Esophagus muscularis mucosa (tissue), 4 donors: Measurements from ENCODE around the gene IRS2. TPM values are rescaled to one million over a fixed set of nuclear protein-coding genes. Genes with fewer than 3 reads are reported as not detected.

Experiments
- DNase-seq: peaks from one replicate; pipeline ENCODE4 v3.0.0-alpha.2; 2017; ENCODE audit errors: extremely low spot score
- H3K27ac ChIP-seq, 4 donors: fragments of 200-600 bp; sonication (generic); replicated peaks in 1 of 4; 1 replicate in 3 of 4; 2 replicates in 1 of 4; pipeline ENCODE4 v1.5.1; 2016 to 2019; ENCODE audit warnings: mild to moderate bottlenecking in 1 of 4
- H3K27me3 ChIP-seq, 4 donors: fragments of 200-600 bp; sonication (generic); one replicate each; pipeline versions ENCODE4 v1.5.1 to v1.6.0; 2016 to 2019
- H3K36me3 ChIP-seq, 4 donors: fragments of 200-600 bp; sonication (generic); one replicate each; pipeline ENCODE4 v1.5.1; 2016 to 2019
- H3K4me1 ChIP-seq, 4 donors: fragments of 200-600 bp; sonication (generic); one replicate each; pipeline ENCODE4 v1.5.1; 2016 to 2019
- H3K4me3 ChIP-seq, 4 donors: fragments of 200-600 bp; sonication (generic); 1 replicate in 2 of 4; 2 replicates in 2 of 4; pipeline ENCODE4 v1.5.1; 2016 to 2019; ENCODE audit warnings: mild to moderate bottlenecking in 4 of 4, moderate library complexity in 1 of 4
- H3K9me3 ChIP-seq, 4 donors: fragments of 200-600 bp; sonication (generic); 1 replicate in 3 of 4; 2 replicates in 1 of 4; pipeline ENCODE4 v1.5.1; 2016 to 2019
- EP300 ChIP-seq: sonication (generic); formaldehyde crosslinking; IDR thresholded peaks from one replicate; pipeline ENCODE4 v1.6.1; 2017; ENCODE audit warnings: antibody characterized with exemption
- POLR2A ChIP-seq: fragments of 450-650 bp; IDR thresholded peaks from one replicate; pipeline ENCODE4 v1.6.1; 2017; ENCODE audit warnings: antibody characterized with exemption, moderate library complexity, mild to moderate bottlenecking, low read depth
- POLR2AphosphoS5 ChIP-seq, 2 donors: sonication (generic); formaldehyde crosslinking; IDR thresholded peaks; one replicate each; pipeline ENCODE4 v1.6.1; 2017; ENCODE audit warnings: antibody characterized with exemption in 2 of 2
- WGBS: methylation state at CpG from one replicate; pipeline ENCODE4 v1.1.5; 2018; 5-methylcytosine and 5-hydroxymethylcytosine counted together
- intact Hi-C: fragments of 100-400 bp; cut with DNase I; formaldehyde crosslinking; loops from one replicate; pipeline ENCODE4 v1.15.1; 2023
- total RNA-seq, 4 donors: library from RNA; depleted of rRNA; stranded (reverse); fragments of >200 nt; gene quantifications; one replicate each; pipeline versions ENCODE4 v1.1.0 to v1.2.1, GENCODE V29; 2016
- TF ChIP-seq, protein P1 (sequence below), 3 experiments: fragments of 200-600 bp in 2 of 3; fragments of 450-650 bp in 1 of 3; sonication (generic) in 2 of 3; IDR thresholded peaks; one replicate each; pipeline ENCODE4 v1.5.1; 2017 to 2019; ENCODE audit warnings: antibody characterized with exemption in 3 of 3, mild to moderate bottlenecking in 2 of 3, moderate library complexity in 1 of 3

Gene IRS2
- total RNA-seq, 4 donors from 2014 or later: 46.4 to 95.3 (median 63.7) TPM

DNA sequence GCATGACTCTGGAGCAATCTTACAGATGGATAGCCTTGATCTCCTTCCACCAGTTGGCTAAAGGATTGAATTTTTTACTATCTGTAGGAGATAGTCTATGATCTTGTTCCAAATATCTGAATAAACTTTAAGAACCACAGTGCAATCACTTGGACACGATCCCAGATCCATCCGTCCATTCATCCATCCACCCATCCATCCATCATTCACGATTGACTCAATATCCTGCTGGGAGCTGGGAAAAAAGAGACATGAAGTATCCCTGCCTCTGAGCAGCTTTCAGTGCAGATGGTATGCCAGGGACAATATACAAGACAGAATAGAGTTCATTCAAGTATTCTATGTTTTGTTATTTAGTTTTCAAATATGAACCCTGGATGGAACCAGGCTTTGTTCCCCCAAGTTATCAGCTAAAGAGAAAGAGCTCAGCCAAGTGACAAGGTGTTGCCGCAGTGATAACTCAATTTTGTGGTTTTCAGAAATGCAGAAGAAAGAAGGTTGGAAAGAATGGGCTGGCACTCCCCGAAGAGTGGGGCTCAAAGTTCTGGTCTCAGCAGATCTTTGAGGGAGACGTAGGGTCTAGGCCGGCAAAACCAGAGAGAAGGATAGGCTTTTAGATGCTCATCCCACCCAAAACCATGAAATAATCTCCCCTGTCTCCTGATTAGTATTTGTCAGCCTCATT, 66.3 kb downstream of the IRS2 start:
- Histone ChIP-seq H3K9me3 (no peaks in the 10 kb centered on the region), H3K4me3 (no peak overlapping the region), H3K27ac (no peak overlapping the region), H3K4me1 (no peaks in the 10 kb centered on the region), H3K27me3 (no peaks in the 10 kb centered on the region), H3K36me3 (no peaks in the 10 kb centered on the region)
- 77% methylated on average over 7 of the region's 7 CpGs for WGBS
- DNase-seq: no peak
- intact Hi-C loops: no loop called here
- TF ChIP-seq POLR2A: no peak
- TF ChIP-seq, protein P1, sequence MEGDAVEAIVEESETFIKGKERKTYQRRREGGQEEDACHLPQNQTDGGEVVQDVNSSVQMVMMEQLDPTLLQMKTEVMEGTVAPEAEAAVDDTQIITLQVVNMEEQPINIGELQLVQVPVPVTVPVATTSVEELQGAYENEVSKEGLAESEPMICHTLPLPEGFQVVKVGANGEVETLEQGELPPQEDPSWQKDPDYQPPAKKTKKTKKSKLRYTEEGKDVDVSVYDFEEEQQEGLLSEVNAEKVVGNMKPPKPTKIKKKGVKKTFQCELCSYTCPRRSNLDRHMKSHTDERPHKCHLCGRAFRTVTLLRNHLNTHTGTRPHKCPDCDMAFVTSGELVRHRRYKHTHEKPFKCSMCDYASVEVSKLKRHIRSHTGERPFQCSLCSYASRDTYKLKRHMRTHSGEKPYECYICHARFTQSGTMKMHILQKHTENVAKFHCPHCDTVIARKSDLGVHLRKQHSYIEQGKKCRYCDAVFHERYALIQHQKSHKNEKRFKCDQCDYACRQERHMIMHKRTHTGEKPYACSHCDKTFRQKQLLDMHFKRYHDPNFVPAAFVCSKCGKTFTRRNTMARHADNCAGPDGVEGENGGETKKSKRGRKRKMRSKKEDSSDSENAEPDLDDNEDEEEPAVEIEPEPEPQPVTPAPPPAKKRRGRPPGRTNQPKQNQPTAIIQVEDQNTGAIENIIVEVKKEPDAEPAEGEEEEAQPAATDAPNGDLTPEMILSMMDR (IDR thresholded peaks at IDR 0.05): no peak
- TF ChIP-seq POLR2AphosphoS5 (IDR thresholded peaks at IDR 0.05): no peak
- no peak for TF ChIP-seq EP300

DNA sequence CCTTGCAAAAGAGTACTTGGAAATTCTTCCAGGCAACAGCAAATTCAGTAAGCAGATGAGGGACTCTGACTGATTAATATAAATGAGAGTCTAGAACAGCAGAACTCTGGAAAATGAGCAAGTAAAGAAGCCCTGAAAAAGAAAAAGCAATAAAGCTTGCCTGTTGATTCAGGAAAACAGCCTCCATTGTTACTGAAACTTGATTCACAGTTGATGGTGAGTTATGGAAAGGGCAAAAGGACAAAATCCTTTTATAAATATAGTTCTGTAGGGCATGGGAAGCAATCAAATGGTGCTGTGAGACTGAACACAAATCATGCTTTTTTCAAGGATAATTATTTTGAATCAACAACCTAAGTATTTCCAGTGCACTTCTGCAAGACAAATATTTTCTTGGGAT, 67.7 kb downstream of the IRS2 start:
- DNase-seq: no peak
- Histone ChIP-seq H3K36me3 (no peaks in the 10 kb centered on the region), H3K27me3 (no peaks in the 10 kb centered on the region), H3K4me1 (no peaks in the 10 kb centered on the region), H3K4me3 (no peak overlapping the region), H3K27ac (no peak overlapping the region), H3K9me3 (no peaks in the 10 kb centered on the region)
- intact Hi-C loops: no loop called here
- no peak for TF ChIP-seq POLR2AphosphoS5 (IDR thresholded peaks at IDR 0.05)
- TF ChIP-seq POLR2A: no peak
- TF ChIP-seq, protein P1 (IDR thresholded peaks at IDR 0.05): no peak
- no peak for TF ChIP-seq EP300

DNA sequence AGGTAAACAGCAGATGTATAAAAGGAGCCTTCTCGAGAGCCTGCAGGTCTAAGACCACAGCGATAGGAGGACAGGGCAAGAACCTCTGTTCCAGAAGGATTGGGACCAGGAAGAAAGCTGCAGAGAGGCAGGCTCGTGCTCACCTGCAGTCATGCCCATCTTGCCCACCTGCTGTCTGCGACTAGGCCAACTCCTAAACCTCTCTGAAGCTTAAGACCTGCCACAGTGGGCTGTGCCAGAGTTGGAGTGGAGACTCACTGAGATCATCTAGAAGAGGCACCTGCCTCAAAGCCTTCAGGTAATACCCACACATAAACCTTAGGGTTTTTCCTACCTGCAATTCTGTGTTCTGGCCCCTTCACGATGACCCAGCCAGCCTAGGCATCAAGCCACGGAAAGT, 68.7 kb downstream of the IRS2 start:
- Histone ChIP-seq H3K9me3 (no peaks in the 10 kb centered on the region), H3K27me3 (no peaks in the 10 kb centered on the region), H3K4me1 (no peaks in the 10 kb centered on the region), H3K36me3 (no peaks in the 10 kb centered on the region), H3K4me3 (no peak overlapping the region), H3K27ac (no peak overlapping the region)
- DNase-seq: no peak
- intact Hi-C loops: no loop called here
- 96% methylated on average over 6 of the region's 6 CpGs for WGBS
- TF ChIP-seq, protein P1 (IDR thresholded peaks at IDR 0.05): no peak
- no peak for TF ChIP-seq POLR2AphosphoS5 (IDR thresholded peaks at IDR 0.05)

DNA sequence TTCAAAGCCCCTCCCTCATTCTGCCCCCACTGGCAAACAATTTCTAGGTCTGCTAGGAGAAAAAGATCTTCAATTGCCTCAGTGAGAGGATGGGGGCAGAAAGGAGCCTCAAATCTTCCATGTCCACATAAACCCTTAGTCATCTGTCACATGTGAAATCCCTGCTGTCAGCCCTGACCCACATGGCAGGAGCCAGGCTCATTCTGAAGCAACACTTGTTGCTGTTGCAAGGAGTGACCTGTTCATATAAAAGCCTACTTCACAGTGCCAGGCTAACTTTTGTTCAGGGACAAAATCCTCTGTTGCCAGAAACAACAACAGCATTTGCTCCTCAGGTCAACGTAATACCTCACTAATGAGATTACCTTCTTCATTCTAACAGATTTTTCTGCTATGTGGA, 70.5 kb downstream of the IRS2 start:
- peak; percentile 80 for DNase-seq
- Histone ChIP-seq H3K9me3 (no peaks in the 10 kb centered on the region), H3K4me1 (no peaks in the 10 kb centered on the region), H3K36me3 (no peaks in the 10 kb centered on the region), H3K27me3 (no peaks in the 10 kb centered on the region), H3K27ac (no peak overlapping the region), H3K4me3 (no peak overlapping the region)
- intact Hi-C loops: no loop called here
- WGBS: 100% methylated on average over 1 of the region's 1 CpG
- TF ChIP-seq, protein P1 (IDR thresholded peaks at IDR 0.05): no peak
- TF ChIP-seq EP300: no peak
- peak in 1 of 2 donors; percentile 18 for TF ChIP-seq POLR2AphosphoS5 (IDR thresholded peaks at IDR 0.05)
- no peak for TF ChIP-seq POLR2A

DNA sequence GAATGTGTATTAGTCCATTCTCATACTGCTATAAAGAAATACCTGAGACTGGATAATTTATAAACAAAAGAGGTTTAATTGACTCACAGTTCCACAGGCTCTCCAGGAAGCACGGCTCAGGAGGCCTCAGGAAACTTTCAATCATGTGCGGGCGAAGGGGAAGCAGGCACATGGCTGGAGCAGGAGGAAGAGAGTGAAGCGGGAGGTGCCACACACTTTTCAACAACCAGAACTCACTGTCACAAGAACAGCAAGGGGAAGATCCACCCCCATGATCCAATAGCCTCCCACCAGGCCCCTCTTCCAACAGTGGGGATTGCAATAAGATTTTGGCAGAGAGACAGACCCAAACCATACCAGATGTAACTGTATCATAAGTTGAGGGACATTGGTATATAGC, 72.7 kb downstream of the IRS2 start:
- no peaks in the 10 kb centered on the region for H3K27me3 ChIP-seq
- intact Hi-C loops: no loop called here
- 75% methylated on average over 4 of the region's 4 CpGs for WGBS
- no peaks in the 10 kb centered on the region for H3K36me3 ChIP-seq
- no peaks in the 10 kb centered on the region for H3K9me3 ChIP-seq
- H3K4me1 ChIP-seq: no peaks in the 10 kb centered on the region
- no peak overlapping the region for H3K4me3 ChIP-seq
- TF ChIP-seq, protein P1 (IDR thresholded peaks at IDR 0.05): no peak
- TF ChIP-seq POLR2A (no peak), POLR2AphosphoS5 (IDR thresholded peaks at IDR 0.05) (no peak), EP300 (no peak)
- no peak overlapping the region for H3K27ac ChIP-seq
- DNase-seq: no peak
